IMR-90 (cell line): ENCODE data around the gene PRAME. TPM values are rescaled to one million over a fixed set of nuclear protein-coding genes. Genes with fewer than 3 reads are reported as not detected.

Experiments used
- ATAC-seq: fragments of 200-7000 bp; cut with Tn5 transposase; 2 replicates; pipeline ENCODE4 v1.9.1; 2020; ENCODE audit warnings: low read depth, mild to moderate bottlenecking, moderate library complexity
- BruUV-seq: library from RNA; stranded (reverse); fragments of 400-500 nt; replicated peaks from 2 replicates; lab custom pipeline; 2021; lab: Mats Ljungman, UMichigan
- CTCF ChIA-PET: fragments of 300-600 bp; formaldehyde crosslinking; extraction: SDS; loops from one replicate; lab custom pipeline; 2021; ENCODE audit warnings: antibody characterized with exemption; lab: Yijun Ruan, JAX
- POLR2A ChIA-PET: fragments of 300-600 bp; sonication (Branson Sonifier 250); formaldehyde crosslinking; loops from one replicate; lab custom pipeline; 2022; ENCODE audit warnings: antibody characterized with exemption; ENCODE audit not compliant: unreplicated experiment; lab: Charles Lee
- DNase-seq: peaks from one replicate; pipeline ENCODE4 v3.0.0; 2013
- H2AFZ ChIP-seq: replicated peaks from 2 replicates; pipeline ENCODE3; 2013; ENCODE audit warnings: low read length, mild to moderate bottlenecking; ENCODE audit not compliant: poor library complexity
- H2AK5ac ChIP-seq: 2 replicates; pipeline ENCODE4 v1.6.1; 2013; ENCODE audit warnings: low read depth, low read length, inconsistent platforms
- H2AK9ac ChIP-seq: replicated peaks from 2 replicates; pipeline ENCODE3; 2013; ENCODE audit warnings: mild to moderate bottlenecking, low read depth, low read length, moderate library complexity; ENCODE audit not compliant: poor library complexity
- H2BK120ac ChIP-seq: 2 replicates; pipeline ENCODE4 v1.6.1; 2013; ENCODE audit warnings: low read depth, low read length, inconsistent platforms
- H2BK15ac ChIP-seq: 3 replicates; pipeline ENCODE4 v1.6.1; 2013; ENCODE audit warnings: low read depth, low read length, inconsistent platforms
- H2BK20ac ChIP-seq: 2 replicates; pipeline ENCODE4 v1.6.1; 2013; ENCODE audit warnings: low read depth, mild to moderate bottlenecking, inconsistent platforms, low read length, moderate library complexity
- H2BK5ac ChIP-seq: 2 replicates; pipeline ENCODE4 v1.6.1; 2013; ENCODE audit warnings: mild to moderate bottlenecking, low read depth, low read length, inconsistent platforms; ENCODE audit not compliant: poor library complexity, severe bottlenecking
- H3K14ac ChIP-seq: replicated peaks from 2 replicates; pipeline ENCODE4 v1.6.1; 2013; ENCODE audit warnings: low read depth, low read length, inconsistent platforms
- H3K18ac ChIP-seq: 2 replicates; pipeline ENCODE4 v1.6.1; 2013; ENCODE audit warnings: low read depth, low read length, control low read depth
- H3K23ac ChIP-seq: 2 replicates; pipeline ENCODE4 v1.6.1; 2013; ENCODE audit warnings: low read depth, low read length, inconsistent platforms
- H3K27ac ChIP-seq: 2 replicates; pipeline ENCODE4 v1.5.1; 2013; ENCODE audit warnings: mild to moderate bottlenecking, control low read depth, low read length; ENCODE audit not compliant: insufficient read depth
- H3K27me3 ChIP-seq: 2 replicates; pipeline ENCODE4 v1.6.1; 2013; ENCODE audit warnings: low read length; ENCODE audit not compliant: control insufficient read depth, insufficient read depth
- H3K36me3 ChIP-seq: 2 replicates; pipeline ENCODE4 v1.6.1; 2013; ENCODE audit warnings: low read length, mixed read lengths; ENCODE audit not compliant: control insufficient read depth, insufficient read depth
- H3K4ac ChIP-seq: 2 replicates; pipeline ENCODE4 v1.6.1; 2013; ENCODE audit warnings: low read depth, low read length, inconsistent platforms
- H3K4me1 ChIP-seq: 2 replicates; pipeline ENCODE4 v1.6.1; 2013; ENCODE audit warnings: low read length, mixed read lengths; ENCODE audit not compliant: control insufficient read depth, insufficient read depth
- H3K4me2 ChIP-seq: 2 replicates; pipeline ENCODE4 v1.6.1; 2013; ENCODE audit warnings: low read depth, mild to moderate bottlenecking, control low read depth, low read length, moderate library complexity
- H3K4me3 ChIP-seq: 2 replicates; pipeline ENCODE4 v1.5.1; 2013; ENCODE audit warnings: low read depth, mild to moderate bottlenecking, control low read depth, low read length, moderate library complexity; ENCODE audit not compliant: insufficient read depth
- H3K56ac ChIP-seq: 2 replicates; pipeline ENCODE4 v1.6.1; 2013; ENCODE audit warnings: low read length, inconsistent platforms; ENCODE audit not compliant: insufficient read depth; ENCODE audit errors: extremely low read depth
- H3K79me1 ChIP-seq, 2 experiments: 2 replicates each; pipeline ENCODE4 v1.6.1; 2013; ENCODE audit warnings: low read length in 2 of 2, inconsistent platforms in 1 of 2, low read depth in 1 of 2
- H3K9ac ChIP-seq: 2 replicates; pipeline ENCODE4 v1.6.1; 2013; ENCODE audit warnings: low read depth, low read length, control low read depth
- H3K9me1 ChIP-seq: 2 replicates; pipeline ENCODE4 v1.6.1; 2013; ENCODE audit warnings: low read length, inconsistent platforms; ENCODE audit not compliant: insufficient read depth
- H3K9me3 ChIP-seq: 2 replicates; pipeline ENCODE4 v1.6.1; 2013; ENCODE audit warnings: low read length; ENCODE audit not compliant: control insufficient read depth, insufficient read depth
- H4K20me1 ChIP-seq: 2 replicates; pipeline ENCODE4 v1.6.1; 2013; ENCODE audit warnings: low read length, inconsistent platforms; ENCODE audit not compliant: insufficient read depth
- H4K5ac ChIP-seq: 2 replicates; pipeline ENCODE4 v1.6.1; 2013; ENCODE audit warnings: mild to moderate bottlenecking, low read depth, low read length, control low read depth
- H4K8ac ChIP-seq, 2 experiments: 2 replicates each; pipeline ENCODE4 v1.6.1; 2013; ENCODE audit warnings: low read depth in 2 of 2, low read length in 2 of 2, control low read depth in 1 of 2, inconsistent platforms in 1 of 2
- H4K91ac ChIP-seq: 2 replicates; pipeline ENCODE4 v1.6.1; 2013; ENCODE audit warnings: low read depth, low read length, inconsistent platforms; ENCODE audit not compliant: insufficient read depth
- FOS ChIP-seq: fragments of 150-350 bp; IDR thresholded peaks from 2 replicates; pipeline ENCODE4 v1.6.1; 2016; ENCODE audit warnings: low read depth, low read length
- MAZ ChIP-seq: IDR thresholded peaks from 2 replicates; pipeline ENCODE4 v1.6.1; 2012; ENCODE audit warnings: low read depth, mild to moderate bottlenecking, low read length, improper control_type of control experiment, moderate library complexity, borderline replicate concordance
- RAD21 ChIP-seq: IDR thresholded peaks from 2 replicates; pipeline ENCODE4 v1.6.1; 2012; ENCODE audit warnings: low read length, improper control_type of control experiment
- SMC3 ChIP-seq: fragments of 150-350 bp; IDR thresholded peaks from 2 replicates; pipeline ENCODE4 v1.6.1; 2016; ENCODE audit warnings: low read depth, mild to moderate bottlenecking, antibody characterized with exemption, low read length, moderate library complexity
- WGBS, 2 experiments: methylation state at CpG; one replicate each; pipeline versions ENCODE4 v1.1.5 to v1.1.7; 2013; ENCODE audit warnings: missing lambda C conversion rate in 2 of 2; ENCODE audit not compliant: insufficient read length in 1 of 2; ENCODE audit errors: extremely low coverage in 2 of 2; 5-methylcytosine and 5-hydroxymethylcytosine counted together
- dilution Hi-C: fragments of 300-500 bp; cut with HindIII; formaldehyde crosslinking; loops from one replicate; pipeline ENCODE4 v1.14.3; 2018; ENCODE audit warnings: low sequenced_read_pairs; ENCODE audit not compliant: unreplicated experiment
- in situ Hi-C: fragments of 300-500 bp; cut with MboI; formaldehyde crosslinking; loops from 3 replicates; pipeline ENCODE4 v1.14.3; 2019; ENCODE audit warnings: low sequenced_read_pairs, inconsistent platforms, mixed read lengths
- intact Hi-C: fragments of 100-400 bp; cut with micrococcal nuclease; formaldehyde crosslinking; loops from 2 replicates; pipeline ENCODE4 v1.10.0; 2022
- polyA plus RNA-seq, 3 experiments: library from polyadenylated mRNA; depleted of rRNA; stranded (reverse); fragments of >200 nt; gene quantifications; 2 replicates each; pipeline ENCODE4 v1.2.3, GENCODE V29; 2012; ENCODE audit warnings: low replicate concordance in 1 of 3
- total RNA-seq: library from RNA; depleted of rRNA; stranded (reverse); fragments of >200 nt; gene quantifications from 2 replicates; pipeline ENCODE4 v1.2.3, GENCODE V29; 2012
- TF ChIP-seq, protein P1 (sequence below): conservative IDR thresholded peaks from 2 replicates; pipeline ENCODE4 v1.5.1; 2012; ENCODE audit warnings: mild to moderate bottlenecking, low read depth, low read length, improper control_type of control experiment
- TF ChIP-seq, protein P2 (sequence below): fragments of 150-350 bp; IDR thresholded peaks from 2 replicates; pipeline ENCODE4 v1.6.1; 2017; ENCODE audit warnings: mild to moderate bottlenecking, antibody characterized with exemption, low read length, low read depth

PRAME gene
- total and polyA plus RNA-seq, 2 of the 4 experiments (the other 2 are of a cell fraction) = not detected

DNA sequence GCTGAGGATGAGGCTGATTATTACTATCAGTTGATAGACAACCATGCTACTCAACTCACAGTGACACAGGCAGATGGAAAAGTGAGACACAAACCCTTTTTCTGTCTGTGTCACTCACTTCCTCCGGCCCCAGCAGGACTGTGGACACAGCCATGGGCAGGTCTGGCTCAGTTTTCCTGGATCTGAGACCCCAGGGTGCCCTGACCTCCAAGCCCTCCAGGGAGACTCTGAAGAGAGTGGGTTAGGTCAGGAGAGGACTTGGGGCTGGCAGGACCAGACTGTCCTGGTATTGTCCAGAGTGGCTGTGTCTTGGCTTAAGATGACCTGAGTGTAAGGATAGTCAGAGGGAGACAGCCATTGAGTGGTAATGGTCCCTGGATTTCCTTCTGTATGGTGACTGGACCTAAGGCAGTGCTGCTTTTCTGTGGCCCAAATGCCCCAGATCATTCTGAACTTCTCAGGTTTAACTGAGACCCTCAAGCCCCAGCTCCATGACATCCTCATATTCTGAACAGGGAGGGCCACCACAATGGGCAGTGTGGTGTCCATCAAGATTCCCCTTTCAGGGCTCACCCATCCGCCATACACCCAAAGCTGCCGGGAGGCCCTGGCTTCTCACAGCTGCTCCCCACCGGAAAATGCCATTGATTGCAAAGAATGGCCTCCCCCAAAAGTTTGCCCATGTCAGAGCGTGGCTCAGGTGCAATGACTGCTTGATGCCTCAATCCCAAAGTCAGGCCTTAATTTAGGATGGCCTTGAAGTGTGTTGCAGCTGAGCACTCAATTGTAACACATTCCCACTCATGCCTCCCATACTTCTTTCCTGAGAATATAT is 36.2 kb upstream of the PRAME start (continued):
- TF ChIP-seq FOS = no peak

DNA sequence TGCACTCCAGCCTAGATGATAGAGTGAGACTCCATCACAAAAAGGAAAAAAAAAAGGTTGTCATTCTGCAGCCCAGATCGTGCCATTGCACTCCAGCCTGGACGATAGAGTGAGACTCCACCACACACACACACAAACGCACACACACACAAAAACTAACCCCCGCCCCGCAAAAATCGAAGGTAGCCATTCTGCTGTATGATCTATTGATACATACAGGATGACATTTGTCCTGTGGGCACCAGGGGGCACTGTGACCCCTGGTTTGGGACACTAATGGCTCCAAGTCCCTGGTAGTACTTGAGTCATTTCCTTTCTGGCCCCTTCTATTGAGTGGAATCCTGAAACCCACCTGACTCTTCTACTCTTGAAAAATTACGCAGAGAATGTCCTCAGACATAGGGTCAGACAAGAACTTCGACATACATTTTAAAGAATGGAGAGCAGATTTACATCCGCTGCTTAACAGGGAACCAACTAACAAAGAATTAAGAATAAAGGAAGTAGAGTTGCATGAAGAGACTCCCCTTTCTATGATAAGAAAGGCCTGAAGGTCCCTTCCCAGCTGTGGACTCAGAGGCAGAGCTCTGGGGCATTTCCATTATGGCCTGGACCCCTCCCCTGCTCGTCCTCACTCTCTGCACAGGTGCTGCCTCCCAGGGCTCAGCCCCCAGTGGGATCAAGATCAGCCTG is 35.0 kb upstream of the PRAME start:
- H2BK5ac ChIP-seq = no peak overlapping the region
- no peak overlapping the region for H3K4me2 ChIP-seq
- in situ Hi-C loops (no loop called here), dilution Hi-C loops (no loop called here), intact Hi-C loops (loop anchor here (2.0 kb wide), 1 partner anchor 93 kb away; no protein-coding TSS in a partner anchor)
- TF ChIP-seq RAD21 (peak; percentile 61), FOS (no peak), SMC3 (peak; percentile 50; the same call in 1 of the 2 replicates), MAZ (no peak)
- TF ChIP-seq, protein P1, sequence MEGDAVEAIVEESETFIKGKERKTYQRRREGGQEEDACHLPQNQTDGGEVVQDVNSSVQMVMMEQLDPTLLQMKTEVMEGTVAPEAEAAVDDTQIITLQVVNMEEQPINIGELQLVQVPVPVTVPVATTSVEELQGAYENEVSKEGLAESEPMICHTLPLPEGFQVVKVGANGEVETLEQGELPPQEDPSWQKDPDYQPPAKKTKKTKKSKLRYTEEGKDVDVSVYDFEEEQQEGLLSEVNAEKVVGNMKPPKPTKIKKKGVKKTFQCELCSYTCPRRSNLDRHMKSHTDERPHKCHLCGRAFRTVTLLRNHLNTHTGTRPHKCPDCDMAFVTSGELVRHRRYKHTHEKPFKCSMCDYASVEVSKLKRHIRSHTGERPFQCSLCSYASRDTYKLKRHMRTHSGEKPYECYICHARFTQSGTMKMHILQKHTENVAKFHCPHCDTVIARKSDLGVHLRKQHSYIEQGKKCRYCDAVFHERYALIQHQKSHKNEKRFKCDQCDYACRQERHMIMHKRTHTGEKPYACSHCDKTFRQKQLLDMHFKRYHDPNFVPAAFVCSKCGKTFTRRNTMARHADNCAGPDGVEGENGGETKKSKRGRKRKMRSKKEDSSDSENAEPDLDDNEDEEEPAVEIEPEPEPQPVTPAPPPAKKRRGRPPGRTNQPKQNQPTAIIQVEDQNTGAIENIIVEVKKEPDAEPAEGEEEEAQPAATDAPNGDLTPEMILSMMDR = peak; percentile 66
- TF ChIP-seq, protein P2, sequence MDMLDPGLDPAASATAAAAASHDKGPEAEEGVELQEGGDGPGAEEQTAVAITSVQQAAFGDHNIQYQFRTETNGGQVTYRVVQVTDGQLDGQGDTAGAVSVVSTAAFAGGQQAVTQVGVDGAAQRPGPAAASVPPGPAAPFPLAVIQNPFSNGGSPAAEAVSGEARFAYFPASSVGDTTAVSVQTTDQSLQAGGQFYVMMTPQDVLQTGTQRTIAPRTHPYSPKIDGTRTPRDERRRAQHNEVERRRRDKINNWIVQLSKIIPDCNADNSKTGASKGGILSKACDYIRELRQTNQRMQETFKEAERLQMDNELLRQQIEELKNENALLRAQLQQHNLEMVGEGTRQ = no peak
- no peak overlapping the region for H4K91ac ChIP-seq
- no peak overlapping the region for H3K4ac ChIP-seq
- H4K8ac ChIP-seq = no peak overlapping the region
- H4K20me1 ChIP-seq = no peaks in the 10 kb centered on the region
- H3K18ac ChIP-seq = no peak overlapping the region
- H2BK15ac ChIP-seq = no peak overlapping the region
- CTCF ChIA-PET = no interaction called here
- H3K9me1 ChIP-seq = no peaks in the 10 kb centered on the region
- BruUV-seq = no TSS peak
- no peak overlapping the region for H2BK120ac ChIP-seq
- H3K9ac ChIP-seq = no peak overlapping the region
- no peak overlapping the region for H2AK5ac ChIP-seq
- peaks cover 12% of the 10 kb centered on the region for H3K27me3 ChIP-seq
- peak; percentile 64 for ATAC-seq
- WGBS, 2 experiments = no CpG with 5 or more reads among the region's 10 CpGs
- H3K56ac ChIP-seq = no peak overlapping the region
- H3K27ac ChIP-seq = no peak overlapping the region
- H2AFZ ChIP-seq = no peak overlapping the region
- H3K14ac ChIP-seq = no peak overlapping the region
- H3K79me1 ChIP-seq = no peaks in the 10 kb centered on the region
- no peak overlapping the region for H2BK20ac ChIP-seq
- H3K9me3 ChIP-seq = no peaks in the 10 kb centered on the region
- no peak overlapping the region for H4K5ac ChIP-seq
- no peaks in the 10 kb centered on the region for H3K4me1 ChIP-seq
- DNase-seq = peak; percentile 53
- no peak overlapping the region for H3K23ac ChIP-seq
- no peaks in the 10 kb centered on the region for H3K36me3 ChIP-seq
- H2AK9ac ChIP-seq = no peak overlapping the region
- POLR2A ChIA-PET = no interaction called here
- no peak overlapping the region for H3K4me3 ChIP-seq
